HEK293T (cell line): ENCODE results near the gene PACRG.

Experiments
- ARNT ChIP-seq: fragments of 450-650 bp; IDR thresholded peaks from 2 replicates; pipeline ENCODE4 v1.6.1; 2017; ENCODE audit warnings: mild to moderate bottlenecking
- BHLHE40 ChIP-seq: fragments of 450-650 bp; IDR thresholded peaks from 2 replicates; pipeline ENCODE4 v1.6.1; 2016; ENCODE audit warnings: mild to moderate bottlenecking, moderate library complexity, borderline replicate concordance
- FOXA1 ChIP-seq: fragments of 450-650 bp; IDR thresholded peaks from 2 replicates; pipeline ENCODE4 v1.6.1; 2016; ENCODE audit warnings: mild to moderate bottlenecking
- FOXK2 ChIP-seq: fragments of 450-650 bp; IDR thresholded peaks from 2 replicates; pipeline ENCODE4 v1.6.1; 2016; ENCODE audit warnings: mild to moderate bottlenecking
- FOXM1 ChIP-seq: fragments of 450-650 bp; IDR thresholded peaks from 2 replicates; pipeline ENCODE4 v1.6.1; 2017; ENCODE audit warnings: mild to moderate bottlenecking, borderline replicate concordance
- HDGF ChIP-seq: fragments of 450-650 bp; IDR thresholded peaks from 2 replicates; pipeline ENCODE4 v1.6.1; 2017; ENCODE audit warnings: antibody characterized with exemption, borderline replicate concordance
- L3MBTL2 ChIP-seq: fragments of 450-650 bp; conservative IDR thresholded peaks from 2 replicates; pipeline ENCODE4 v1.6.1; 2016; ENCODE audit warnings: mild to moderate bottlenecking
- NFRKB ChIP-seq: fragments of 450-650 bp; IDR thresholded peaks from 2 replicates; pipeline ENCODE4 v1.6.1; 2016; ENCODE audit warnings: mild to moderate bottlenecking, moderate library complexity
- PKNOX1 ChIP-seq: fragments of 450-650 bp; IDR thresholded peaks from 2 replicates; pipeline ENCODE4 v1.6.1; 2016
- SP1 ChIP-seq: fragments of 450-650 bp; IDR thresholded peaks from 2 replicates; pipeline ENCODE4 v1.6.1; 2017

DNA sequence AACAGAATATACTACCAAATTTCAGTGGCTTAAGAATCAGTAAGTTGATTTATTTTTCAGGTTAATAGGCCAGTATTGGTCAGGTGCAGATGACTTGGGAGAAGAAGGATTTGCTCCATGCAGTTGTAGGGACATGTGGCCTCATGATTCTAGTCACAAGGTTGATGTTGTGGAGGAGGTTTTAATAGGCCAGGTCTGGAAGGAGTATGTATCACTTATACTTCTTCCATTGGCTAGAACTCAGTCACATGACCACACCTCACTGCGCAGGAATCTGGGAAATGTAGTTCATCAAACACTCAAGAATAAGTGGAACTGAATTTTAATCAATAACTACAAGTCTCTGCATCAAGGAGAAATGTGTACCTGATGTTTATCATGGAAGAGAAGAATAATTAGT is 405.2 kb downstream of the PACRG start:
- no peak for TF ChIP-seq FOXM1
- no peak for TF ChIP-seq SP1
- no peak for TF ChIP-seq ARNT
- TF ChIP-seq PKNOX1 = no peak
- TF ChIP-seq BHLHE40 = no peak
- TF ChIP-seq FOXA1 = no peak
- no peak for TF ChIP-seq FOXK2
- no peak for TF ChIP-seq L3MBTL2
- no peak for TF ChIP-seq HDGF
- TF ChIP-seq NFRKB = no peak
